Fibroblast of lung (primary cell): ENCODE data around the gene APOLD1. TPM values are rescaled to one million over a fixed set of nuclear protein-coding genes. Genes with fewer than 3 reads are reported as not detected.

Experiments
- DNase-seq, 2 donors: peaks; one replicate each; pipeline versions ENCODE4 v3.0.0 to v3.0.0-alpha.2; 2010; ENCODE audit warnings: low read depth in 2 of 2
- H2AFZ ChIP-seq: 2 replicates; pipeline ENCODE4 v1.5.1; 2012; ENCODE audit warnings: low read length, control low read depth, inconsistent platforms
- H3K27ac ChIP-seq: 2 replicates; pipeline ENCODE4 v1.5.1; 2011; ENCODE audit warnings: low read length, control low read depth; ENCODE audit not compliant: insufficient read depth
- H3K27me3 ChIP-seq: 2 replicates; pipeline ENCODE4 v1.5.1; 2011; ENCODE audit warnings: mild to moderate bottlenecking, low read length; ENCODE audit not compliant: control insufficient read depth, insufficient read depth
- H3K36me3 ChIP-seq: 2 replicates; pipeline ENCODE4 v1.5.1; 2011; ENCODE audit warnings: low read length; ENCODE audit not compliant: control insufficient read depth, insufficient read depth
- H3K4me1 ChIP-seq: 2 replicates; pipeline ENCODE4 v1.5.1; 2011; ENCODE audit warnings: low read length; ENCODE audit not compliant: control insufficient read depth, insufficient read depth; ENCODE audit errors: extremely low read depth
- H3K4me2 ChIP-seq: 2 replicates; pipeline ENCODE4 v1.5.1; 2011; ENCODE audit warnings: low read length, control low read depth; ENCODE audit not compliant: insufficient read depth; ENCODE audit errors: extremely low read depth
- H3K4me3 ChIP-seq, 4 experiments: fragments of 200-600 bp in 1 of 4; sonication (generic) in 1 of 4; replicated peaks in 1 of 4; 2 replicates each; pipeline ENCODE4 v1.5.1; 2011 to 2016; ENCODE audit warnings: low read length in 4 of 4, low read depth in 3 of 4, mild to moderate bottlenecking in 3 of 4, control low read depth in 2 of 4, inconsistent platforms in 1 of 4, mixed read lengths in 1 of 4; ENCODE audit not compliant: insufficient read depth in 1 of 4; ENCODE audit errors: control extremely low read depth in 1 of 4
- H3K79me2 ChIP-seq: 2 replicates; pipeline ENCODE4 v1.5.1; 2012; ENCODE audit warnings: mild to moderate bottlenecking, low read length, inconsistent platforms; ENCODE audit not compliant: control insufficient read depth, insufficient read depth
- H3K9ac ChIP-seq: 2 replicates; pipeline ENCODE4 v1.5.1; 2011; ENCODE audit warnings: mild to moderate bottlenecking, low read length, control low read depth; ENCODE audit not compliant: insufficient read depth
- H3K9me3 ChIP-seq: 2 replicates; pipeline ENCODE4 v1.5.1; 2012; ENCODE audit warnings: low read depth, low read length; ENCODE audit not compliant: control insufficient read depth, insufficient read depth
- H4K20me1 ChIP-seq: 2 replicates; pipeline ENCODE4 v1.5.1; 2011; ENCODE audit warnings: low read length; ENCODE audit not compliant: control insufficient read depth, insufficient read depth; ENCODE audit errors: extremely low read depth
- EZH2 ChIP-seq: IDR thresholded peaks from 2 replicates; pipeline ENCODE4 v1.5.1; 2012; ENCODE audit warnings: low read length, control low read depth, mild to moderate bottlenecking; ENCODE audit errors: missing control alignments
- polyA plus RNA-seq, 2 donors: library from polyadenylated mRNA; depleted of rRNA in 1 of 2; stranded (reverse) in 1 of 2; unstranded in 1 of 2; fragments of >200 nt; gene quantifications; 2 replicates each; pipeline ENCODE4 v1.2.1, GENCODE V29; 2011 to 2012; ENCODE audit warnings: missing spikeins in 1 of 2
- total RNA-seq: library from RNA; depleted of rRNA; stranded (reverse); fragments of >200 nt; gene quantifications from 2 replicates; pipeline ENCODE4 v1.2.1, GENCODE V29; 2014
- TF ChIP-seq, protein P1 (sequence below), 2 donors: IDR thresholded peaks in 1 of 2; conservative IDR thresholded peaks in 1 of 2; 1 replicate in 1 of 2; 2 replicates in 1 of 2; pipeline ENCODE4 v1.5.1; 2011 to 2012; ENCODE audit warnings: low read length in 2 of 2, control low read depth in 1 of 2, inconsistent platforms in 1 of 2, low read depth in 1 of 2, mild to moderate bottlenecking in 1 of 2

Gene APOLD1
- total and polyA plus RNA-seq, 2 donors (not counting 1 experiment from before 2014, with no cell fraction given), result 3.1 to 3.2 TPM

DNA sequence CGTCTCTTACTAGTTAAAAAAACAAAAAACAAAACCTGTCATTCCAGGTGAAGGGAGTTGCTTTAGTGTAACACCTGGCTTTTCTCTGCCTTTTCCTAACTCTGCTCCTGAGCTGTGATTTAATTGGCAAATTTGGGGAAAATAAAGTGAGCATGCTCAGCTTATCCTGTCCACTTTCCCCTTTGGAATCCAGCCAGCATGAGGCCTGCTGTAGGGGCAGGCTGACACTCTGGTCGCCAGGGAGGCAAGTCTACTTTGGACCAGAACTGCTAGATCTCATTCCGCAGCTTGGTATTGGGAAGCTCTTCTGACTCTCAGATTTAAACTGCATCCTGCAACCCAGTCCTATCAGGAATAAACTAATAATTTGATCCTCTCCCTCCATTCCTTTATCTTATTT, 38.2 kb upstream of the APOLD1 start:
- H3K9ac ChIP-seq, result no peak overlapping the region
- no peaks in the 10 kb centered on the region for H3K79me2 ChIP-seq
- no peak for TF ChIP-seq EZH2
- TF ChIP-seq, protein P1, sequence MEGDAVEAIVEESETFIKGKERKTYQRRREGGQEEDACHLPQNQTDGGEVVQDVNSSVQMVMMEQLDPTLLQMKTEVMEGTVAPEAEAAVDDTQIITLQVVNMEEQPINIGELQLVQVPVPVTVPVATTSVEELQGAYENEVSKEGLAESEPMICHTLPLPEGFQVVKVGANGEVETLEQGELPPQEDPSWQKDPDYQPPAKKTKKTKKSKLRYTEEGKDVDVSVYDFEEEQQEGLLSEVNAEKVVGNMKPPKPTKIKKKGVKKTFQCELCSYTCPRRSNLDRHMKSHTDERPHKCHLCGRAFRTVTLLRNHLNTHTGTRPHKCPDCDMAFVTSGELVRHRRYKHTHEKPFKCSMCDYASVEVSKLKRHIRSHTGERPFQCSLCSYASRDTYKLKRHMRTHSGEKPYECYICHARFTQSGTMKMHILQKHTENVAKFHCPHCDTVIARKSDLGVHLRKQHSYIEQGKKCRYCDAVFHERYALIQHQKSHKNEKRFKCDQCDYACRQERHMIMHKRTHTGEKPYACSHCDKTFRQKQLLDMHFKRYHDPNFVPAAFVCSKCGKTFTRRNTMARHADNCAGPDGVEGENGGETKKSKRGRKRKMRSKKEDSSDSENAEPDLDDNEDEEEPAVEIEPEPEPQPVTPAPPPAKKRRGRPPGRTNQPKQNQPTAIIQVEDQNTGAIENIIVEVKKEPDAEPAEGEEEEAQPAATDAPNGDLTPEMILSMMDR (conservative IDR thresholded peaks at IDR 0.05 in 1 of 2, IDR thresholded peaks at IDR 0.05 in 1 of 2; ENCODE audit: low read depth in 1 of 2, low read length in 2 of 2), result no peak
- H3K4me1 ChIP-seq, result peaks cover 4% of the 10 kb centered on the region
- H3K36me3 ChIP-seq, result no peaks in the 10 kb centered on the region
- H3K27me3 ChIP-seq, result no peaks in the 10 kb centered on the region
- H3K9me3 ChIP-seq, result no peaks in the 10 kb centered on the region
- H4K20me1 ChIP-seq, result no peaks in the 10 kb centered on the region
- no peak overlapping the region for H3K27ac ChIP-seq
- no peak overlapping the region for H3K4me3 ChIP-seq
- no peak overlapping the region for H2AFZ ChIP-seq
- DNase-seq, result no peak
- no peak overlapping the region for H3K4me2 ChIP-seq

- Histone ChIP-seq H3K9ac (no peak overlapping the region), H3K79me2 (no peaks in the 10 kb centered on the region)
- no peak for TF ChIP-seq EZH2
- TF ChIP-seq, protein P1 (conservative IDR thresholded peaks at IDR 0.05 in 1 of 2, IDR thresholded peaks at IDR 0.05 in 1 of 2; ENCODE audit: low read depth in 1 of 2, low read length in 2 of 2), result no peak
Observed at GRCh38 chr12:12748044-12748443, 37.4 kb upstream of the APOLD1 start.

DNA sequence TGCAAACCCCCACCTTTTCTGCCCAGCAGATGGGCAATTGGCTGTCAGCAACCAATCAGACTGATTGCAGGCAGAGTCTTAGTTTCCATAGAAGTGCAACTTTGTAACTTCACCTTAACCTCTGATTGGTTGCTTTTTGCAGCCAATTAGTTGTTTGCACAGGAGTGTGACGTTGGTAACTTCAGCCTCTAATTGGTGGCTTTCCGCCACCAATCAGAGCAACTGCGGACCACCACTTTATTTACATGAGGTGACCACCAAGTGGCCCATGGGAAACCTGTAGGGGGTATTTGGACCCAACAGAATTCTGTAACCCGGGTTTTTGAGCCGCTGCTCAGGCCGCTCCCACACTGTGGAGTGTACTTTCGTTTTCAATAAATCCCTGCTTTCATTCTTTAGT, 36.0 kb upstream of the APOLD1 start:
- Histone ChIP-seq H3K4me1 (peaks cover 4% of the 10 kb centered on the region), H3K36me3 (no peaks in the 10 kb centered on the region), H3K4me2 (no peak overlapping the region), H3K4me3 (peak overlapping the region in 1 of 4 experiments; percentile 34), H3K27ac (no peak overlapping the region), H3K9ac (no peak overlapping the region), H3K79me2 (no peaks in the 10 kb centered on the region), H2AFZ (no peak overlapping the region), H4K20me1 (no peaks in the 10 kb centered on the region), H3K27me3 (no peaks in the 10 kb centered on the region), H3K9me3 (no peaks in the 10 kb centered on the region)
- TF ChIP-seq EZH2, result no peak
- TF ChIP-seq, protein P1 (conservative IDR thresholded peaks at IDR 0.05 in 1 of 2, IDR thresholded peaks at IDR 0.05 in 1 of 2; ENCODE audit: low read depth in 1 of 2, low read length in 2 of 2), result no peak
- peak in 1 of 2 donors; percentile 48 for DNase-seq

More at GRCh38 chr12:12748044-12748443, 37.4 kb upstream of the APOLD1 start:
- H3K9me3 ChIP-seq, result no peaks in the 10 kb centered on the region
- H3K27ac ChIP-seq, result no peak overlapping the region
- H3K36me3 ChIP-seq, result no peaks in the 10 kb centered on the region
- H3K4me2 ChIP-seq, result no peak overlapping the region
- H3K4me1 ChIP-seq, result peaks cover 4% of the 10 kb centered on the region
- H3K4me3 ChIP-seq, result no peak overlapping the region
- no peak for DNase-seq
- no peaks in the 10 kb centered on the region for H3K27me3 ChIP-seq
- no peak overlapping the region for H2AFZ ChIP-seq
- no peaks in the 10 kb centered on the region for H4K20me1 ChIP-seq
